ENCODE measurements around the gene CCDC71L.
A peak's percentile ranks its signal among the peaks of the same experiment; 100 is the strongest.
"Not testable (repeated sequence)": the region's sequence is repeated elsewhere in the genome, so short reads cannot be mapped to it uniquely, and the experiment has no call there.

Gene CCDC71L

DNA sequence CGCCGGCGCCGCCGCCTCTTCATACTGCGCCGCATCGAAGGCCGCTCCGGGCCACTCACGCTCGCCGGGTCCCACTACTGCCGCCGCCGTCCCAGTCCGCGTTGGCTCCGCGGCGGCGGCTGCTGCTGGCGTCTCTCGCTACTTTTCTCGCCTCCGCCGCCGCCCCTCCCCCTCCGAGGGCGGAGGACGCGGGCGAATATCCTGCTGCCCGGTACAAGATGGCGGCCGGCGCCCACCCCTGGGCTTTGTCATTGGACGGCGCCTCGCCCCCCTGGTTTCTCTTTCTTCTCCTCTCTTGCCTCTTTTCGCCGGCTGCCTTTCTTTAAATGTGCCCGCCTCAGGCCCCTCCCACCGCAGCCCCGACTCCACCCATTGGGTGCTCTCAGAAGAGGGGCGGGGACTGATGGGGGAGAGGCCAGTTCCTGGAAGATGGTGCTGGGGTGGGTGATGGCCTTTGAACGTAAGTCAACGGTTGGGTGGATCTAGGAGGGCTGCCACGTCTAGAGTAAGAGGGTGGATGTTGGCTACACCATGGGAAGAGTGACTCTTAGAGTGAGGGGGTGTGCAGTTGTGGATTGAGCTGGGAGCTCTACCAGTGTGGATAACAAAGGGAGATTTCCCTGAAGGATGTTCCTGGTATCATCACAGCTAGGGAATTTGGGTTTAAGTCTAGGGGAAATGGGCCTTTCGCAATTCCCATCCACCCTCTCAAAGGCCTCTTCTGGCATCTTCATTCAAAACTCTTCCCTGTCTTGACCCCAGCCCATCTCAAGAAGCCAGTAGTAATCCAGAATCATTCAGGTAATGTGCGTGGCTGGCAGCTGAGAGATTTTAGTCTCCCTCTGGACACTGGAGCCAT is at the start of gene CCDC71L:
CCDC71L (minus strand) TSS at position 297 of the 859 bp plus-strand sequence; CDS start at position 35, 262 bp downstream.
- peak; percentile 89 for DNase-seq (ENCODE audit: low read depth)

GRCh38 chr7:106709604-106710003 is 48.6 kb upstream of the CCDC71L start:
- not testable (repeated sequence) for DNase-seq (ENCODE audit: low read depth)

GRCh38 chr7:106704000-106704840 is 43.3 kb upstream of the CCDC71L start:
- DNase-seq (ENCODE audit: low read depth) = no peak

DNA sequence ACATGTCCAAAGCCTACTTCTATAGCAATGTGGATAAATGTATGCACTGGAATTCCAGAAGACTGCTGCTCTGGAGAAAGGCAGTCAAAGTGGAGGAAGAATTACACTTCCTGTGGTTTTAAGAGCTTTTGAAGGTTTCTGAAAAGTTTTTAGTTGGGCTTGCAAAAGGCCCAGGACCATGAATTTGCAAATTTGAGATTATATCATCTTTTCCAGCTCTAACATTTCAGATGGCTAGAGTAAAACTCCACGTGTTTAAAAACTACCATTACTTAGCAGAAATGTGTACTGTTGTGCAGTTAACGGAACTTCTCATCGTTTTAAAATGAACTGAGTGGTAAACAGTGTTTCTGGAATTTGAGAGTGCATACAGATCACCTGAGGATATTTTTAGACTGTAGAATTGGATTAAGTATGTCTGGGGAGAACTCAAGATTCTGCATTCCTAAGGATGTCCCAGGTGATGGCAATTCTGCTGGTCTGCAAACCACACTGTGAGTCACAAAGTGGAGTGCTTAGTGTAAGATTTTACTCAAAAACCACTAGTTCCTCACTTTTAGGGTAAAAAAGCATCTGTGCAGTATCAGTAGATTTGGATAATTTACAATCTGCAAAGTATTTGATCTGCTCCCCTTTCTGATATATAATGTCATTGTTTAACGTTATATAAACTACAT is 32.9 kb upstream of the CCDC71L start:
- no peak for DNase-seq (ENCODE audit: low read depth)

DNA sequence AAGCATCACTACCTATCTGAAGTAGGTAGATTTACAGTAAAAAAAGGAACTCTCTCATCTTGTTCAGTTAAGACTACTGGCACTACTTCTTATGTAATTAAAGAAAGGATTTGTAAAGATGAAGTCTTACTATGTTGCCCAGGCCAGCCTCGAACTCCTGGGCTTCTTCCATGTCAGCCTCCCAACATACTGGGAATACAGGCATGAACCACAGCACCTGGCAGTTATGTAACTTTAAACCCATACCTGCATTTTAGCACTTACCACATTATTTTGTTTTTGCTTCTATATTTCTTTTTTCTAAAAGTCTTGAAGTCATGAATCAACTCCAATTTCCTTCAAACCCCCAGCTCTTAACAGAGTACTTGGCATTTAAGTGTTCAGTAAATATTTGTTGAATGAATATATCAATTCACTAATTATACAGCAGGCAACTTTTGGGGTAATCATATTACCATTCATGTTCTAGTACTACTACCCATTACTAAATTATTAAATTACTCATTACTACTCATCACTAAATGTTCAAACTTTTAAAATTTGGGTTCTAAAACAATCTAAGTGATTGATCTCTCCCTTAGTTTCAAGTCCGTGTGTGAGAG is 31.6 kb upstream of the CCDC71L start:
- DNase-seq (ENCODE audit: low read depth) = no peak

GRCh38 chr7:106688161-106688560 is 27.2 kb upstream of the CCDC71L start:
- not testable (repeated sequence) for DNase-seq (ENCODE audit: low read depth)

GRCh38 chr7:106683941-106684340 is 23.0 kb upstream of the CCDC71L start:
- no peak for DNase-seq (ENCODE audit: low read depth)

DNA sequence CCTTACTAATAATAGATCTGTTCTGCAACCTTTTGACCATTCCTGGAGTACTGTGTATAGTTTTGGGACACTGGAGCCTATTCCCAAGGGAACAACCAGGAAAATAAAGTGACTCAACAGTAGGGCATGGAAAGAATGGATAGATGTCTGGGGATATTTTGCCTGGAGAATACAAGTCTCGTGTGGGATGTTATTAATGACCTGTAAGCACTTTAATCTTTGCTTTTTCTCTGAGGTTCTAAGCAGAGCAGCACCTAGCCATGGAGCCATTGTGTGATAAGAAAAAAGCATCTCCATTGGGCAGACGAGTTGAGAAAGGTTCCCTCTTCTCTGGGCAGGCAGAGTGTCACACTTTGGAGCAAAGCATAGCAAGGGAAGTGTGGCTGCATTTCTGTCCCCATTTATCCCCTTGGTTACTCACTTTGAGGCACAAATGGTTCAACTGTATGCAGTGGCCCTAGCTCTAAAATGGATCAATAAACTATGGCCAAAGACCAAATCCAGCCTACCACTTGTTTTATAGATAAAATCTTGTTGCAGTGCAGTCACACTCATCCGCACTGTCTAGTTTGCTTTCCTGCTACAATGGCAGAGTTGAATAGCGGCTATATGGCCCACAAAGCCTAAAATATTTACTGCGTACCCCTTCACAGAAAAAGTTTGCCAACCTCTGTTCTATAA is 21.0 kb upstream of the CCDC71L start:
- no peak for DNase-seq (ENCODE audit: low read depth)

- DNase-seq (ENCODE audit: low read depth) = no peak
Measured at GRCh38 chr7:106679153-106679931, 18.4 kb upstream of the CCDC71L start.

GRCh38 chr7:106678795-106679152 is 17.8 kb upstream of the CCDC71L start:
- no peak for DNase-seq (ENCODE audit: low read depth)

DNA sequence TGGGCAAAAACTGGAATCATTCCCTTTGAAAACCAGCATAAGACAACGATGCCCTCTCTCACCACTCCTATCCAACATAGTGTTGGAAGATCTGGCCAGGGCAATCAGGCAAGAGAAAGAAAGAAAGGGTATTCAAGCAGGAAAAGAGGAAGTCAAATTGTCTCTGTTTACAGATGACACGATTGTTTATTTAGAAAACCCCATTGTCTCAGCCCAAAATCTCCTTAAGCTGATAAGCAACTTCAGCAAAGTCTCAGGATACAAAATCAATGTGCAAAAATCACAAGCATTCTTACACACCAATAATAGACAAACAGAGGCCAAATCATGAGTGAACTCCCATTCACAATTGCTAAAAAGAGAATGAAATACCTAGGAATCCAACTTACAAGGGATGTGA is 15.5 kb upstream of the CCDC71L start:
- not testable (repeated sequence) for DNase-seq (ENCODE audit: low read depth)

DNA sequence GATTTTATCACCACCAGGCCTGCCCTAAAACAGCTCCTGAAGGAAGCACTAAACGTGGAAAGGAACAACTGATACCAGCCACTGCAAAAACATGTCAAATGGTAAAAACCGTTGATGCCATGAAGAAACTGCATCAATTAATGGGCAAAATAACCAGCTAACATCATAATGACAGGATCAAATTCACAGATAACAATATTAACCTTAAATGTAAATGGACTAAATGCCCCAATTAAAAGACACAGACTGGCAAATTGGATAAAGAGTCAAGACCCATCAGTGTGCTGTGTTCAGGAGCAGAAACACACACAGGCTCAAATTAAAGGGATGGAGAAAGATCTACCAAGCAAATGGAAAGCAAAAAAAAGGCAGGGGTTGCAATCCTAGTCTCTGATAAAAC is 12.7 kb upstream of the CCDC71L start:
- DNase-seq (ENCODE audit: low read depth) = not testable (repeated sequence)

GRCh38 chr7:106671930-106672329 is 11.0 kb upstream of the CCDC71L start:
- DNase-seq (ENCODE audit: low read depth) = not testable (repeated sequence)

DNA sequence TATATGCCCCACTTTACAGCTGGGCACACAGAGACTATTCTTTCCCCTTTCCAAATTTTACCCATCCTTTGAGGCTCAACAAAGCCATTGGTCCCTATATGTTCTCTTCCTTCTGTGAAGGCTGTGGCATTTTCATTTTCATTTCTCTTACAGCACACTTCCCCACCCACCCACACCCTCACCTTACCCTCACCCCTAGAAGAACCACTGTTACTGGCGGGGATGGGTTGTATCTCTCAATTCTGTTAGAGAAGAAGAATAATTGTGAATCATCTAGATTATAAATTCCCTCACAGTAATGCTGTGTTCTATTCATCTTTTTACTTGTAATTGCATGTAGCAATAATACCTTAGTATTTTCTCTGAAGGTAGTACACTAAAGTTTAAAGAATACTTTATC is 10.2 kb upstream of the CCDC71L start:
- DNase-seq (ENCODE audit: low read depth) = no peak

GRCh38 chr7:106668861-106669524 is 8.0 kb upstream of the CCDC71L start:
- no peak for DNase-seq (ENCODE audit: low read depth)

- no peak for DNase-seq (ENCODE audit: low read depth)
Measured at GRCh38 chr7:106666353-106666752, 5.4 kb upstream of the CCDC71L start.

- no peak for DNase-seq (ENCODE audit: low read depth)
Measured at GRCh38 chr7:106664343-106664742, 3.4 kb upstream of the CCDC71L start.

DNA sequence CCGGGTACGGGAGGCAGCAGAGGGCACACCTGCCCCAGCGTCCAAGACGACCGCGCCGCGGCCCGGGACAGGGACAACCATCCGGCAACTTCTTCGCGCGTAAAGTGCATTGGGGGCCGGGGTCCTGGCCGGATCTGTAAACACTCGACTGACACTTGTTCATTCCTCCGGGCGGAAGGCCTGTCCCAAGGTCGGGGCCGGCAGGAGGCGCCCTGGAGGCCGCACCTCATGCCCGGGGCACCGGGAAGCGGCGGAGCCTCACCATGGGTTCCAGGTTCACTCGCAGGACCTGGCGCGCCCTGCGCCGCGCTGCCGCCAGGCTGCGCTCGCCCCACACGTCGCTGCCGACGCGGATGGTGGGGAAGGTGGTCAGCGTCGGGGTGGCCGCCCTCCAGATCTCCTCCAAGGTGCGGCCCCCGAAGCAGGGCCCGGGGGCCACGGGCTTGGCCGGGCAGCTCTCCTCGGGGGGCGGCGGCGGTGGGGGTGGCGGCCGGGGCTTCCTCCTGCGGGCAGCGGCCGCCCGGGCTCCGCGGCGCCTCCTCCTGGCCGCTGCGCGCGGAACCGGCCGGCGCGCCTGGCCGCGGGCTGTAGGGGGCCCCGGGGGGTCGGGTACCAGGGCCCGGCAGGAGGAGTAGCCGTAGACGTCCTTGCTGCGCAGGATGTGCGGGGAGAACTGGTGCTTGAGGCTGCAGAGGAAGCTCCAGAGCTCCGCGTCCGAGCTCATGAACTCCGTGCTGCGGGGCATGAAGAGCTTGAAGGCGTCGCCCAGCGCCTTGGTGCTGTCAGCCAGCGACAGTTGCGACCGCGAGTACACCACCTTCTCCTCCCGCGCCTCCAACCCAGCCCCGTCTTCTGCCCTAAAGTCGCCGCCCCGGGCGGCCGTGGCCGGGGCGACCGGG is 746 bp downstream of the CCDC71L start:
- peak; percentile 76 for DNase-seq (ENCODE audit: low read depth)

All from activated T-cell treated with anti-CD3 and anti-CD28 coated beads for 24 hours (primary cell).